Thymus (tissue), 11 donors: ENCODE measurements around the gene S100A6. TPM values are rescaled to one million over a fixed set of nuclear protein-coding genes. Genes with fewer than 3 reads are reported as not detected.

Source experiments
- DNase-seq, 9 donors: peaks; one replicate each; pipeline ENCODE4 v3.0.0-alpha.2; 2013; ENCODE audit warnings: low spot score in 9 of 9, low read depth in 6 of 9, missing footprints in 1 of 9
- H3K27ac ChIP-seq, 2 donors: one replicate each; pipeline ENCODE4 v1.5.1; 2013; ENCODE audit warnings: control low read depth in 1 of 2, low read depth in 1 of 2, low read length in 1 of 2, mild to moderate bottlenecking in 1 of 2, moderate library complexity in 1 of 2
- H3K27me3 ChIP-seq, 2 donors: one replicate each; pipeline ENCODE4 v1.5.1; 2013; ENCODE audit warnings: low read length in 1 of 2; ENCODE audit not compliant: control insufficient read depth in 2 of 2, insufficient read depth in 1 of 2
- H3K36me3 ChIP-seq, 2 donors: one replicate each; pipeline ENCODE4 v1.5.1; 2013; ENCODE audit warnings: low read length in 1 of 2, mild to moderate bottlenecking in 1 of 2, moderate library complexity in 1 of 2; ENCODE audit not compliant: control insufficient read depth in 2 of 2, insufficient read depth in 2 of 2
- H3K4me1 ChIP-seq, 2 donors: one replicate each; pipeline ENCODE4 v1.5.1; 2013; ENCODE audit warnings: low read length in 2 of 2; ENCODE audit not compliant: control insufficient read depth in 2 of 2, insufficient read depth in 2 of 2
- H3K4me3 ChIP-seq, 2 donors: one replicate each; pipeline ENCODE4 v1.5.1; 2013; ENCODE audit warnings: low read length in 2 of 2, control low read depth in 1 of 2, mild to moderate bottlenecking in 1 of 2
- H3K9me3 ChIP-seq, 2 donors: one replicate each; pipeline ENCODE4 v1.5.1; 2013; ENCODE audit warnings: low read length in 1 of 2, mild to moderate bottlenecking in 1 of 2; ENCODE audit not compliant: control insufficient read depth in 2 of 2, insufficient read depth in 1 of 2
- WGBS: extraction: QIAGEN DNeasy Blood & Tissue Kit; methylation state at CpG from one replicate; pipeline ENCODE4 v1.1.7; 2013; 5-methylcytosine and 5-hydroxymethylcytosine counted together
- polyA plus RNA-seq: library from polyadenylated mRNA; stranded (reverse); fragments of 200-250 nt; gene quantifications from one replicate; pipeline ENCODE4 v1.2.3, GENCODE V29; 2013
- total RNA-seq: library from RNA; stranded (reverse); fragments of 120-200 nt; gene quantifications from one replicate; pipeline ENCODE4 v1.2.4, GENCODE V29; 2013
- donor health status: healthy.

Gene S100A6
- total and polyA plus RNA-seq, 2 donors = 131 to 654 TPM

DNA sequence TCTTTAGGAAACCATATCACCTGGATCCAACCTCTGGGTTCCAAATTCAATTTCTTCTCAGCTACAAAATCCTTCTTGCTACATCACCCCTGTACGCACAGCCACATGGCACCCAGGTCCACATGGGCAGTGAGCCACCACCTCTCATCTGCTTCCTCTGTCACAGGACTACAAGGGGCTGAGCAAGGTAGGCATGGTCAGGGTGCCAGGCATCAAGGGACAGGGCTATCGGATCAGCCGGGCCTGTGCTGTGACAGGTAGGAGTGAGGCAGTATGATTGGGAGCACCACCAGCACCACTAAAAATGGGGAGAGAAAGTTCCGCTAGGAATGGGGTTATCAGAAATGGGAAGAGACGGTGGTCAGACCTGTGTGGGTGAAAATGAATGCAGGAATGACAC is 29.4 kb downstream of the S100A6 start:
- H3K9me3 ChIP-seq = no peaks in the 10 kb centered on the region
- 96% methylated on average over 5 of the region's 5 CpGs for WGBS
- H3K4me1 ChIP-seq = peaks cover 0 to 3% of the 10 kb centered on the region in 2 donors
- no peak for DNase-seq
- H3K27ac ChIP-seq = no peak overlapping the region
- H3K36me3 ChIP-seq = no peaks in the 10 kb centered on the region
- H3K27me3 ChIP-seq = no peaks in the 10 kb centered on the region
- no peak overlapping the region for H3K4me3 ChIP-seq

DNA sequence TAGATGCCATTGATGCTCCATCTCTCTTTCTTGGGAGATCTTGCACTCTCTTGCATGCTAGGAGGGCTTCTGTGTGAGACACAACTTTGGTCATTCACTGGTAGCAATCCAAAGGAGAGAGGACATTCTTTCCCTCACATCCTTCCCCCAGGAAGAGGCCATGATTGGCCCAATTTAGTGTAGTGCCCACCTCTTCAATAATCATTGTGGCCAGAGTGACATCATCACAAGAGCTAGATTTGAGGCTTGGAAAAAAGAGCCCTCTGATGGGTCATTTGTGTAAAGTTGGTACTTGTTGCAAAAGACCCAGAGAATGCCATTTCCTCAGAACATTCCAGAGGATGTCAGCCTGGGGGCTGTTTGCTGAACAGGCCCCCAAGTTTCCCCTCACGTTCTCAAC is 30.2 kb downstream of the S100A6 start:
- no peak for DNase-seq
- Histone ChIP-seq H3K27ac (no peak overlapping the region), H3K9me3 (no peaks in the 10 kb centered on the region), H3K36me3 (no peaks in the 10 kb centered on the region), H3K27me3 (no peaks in the 10 kb centered on the region), H3K4me3 (no peak overlapping the region), H3K4me1 (no peaks in the 10 kb centered on the region)
- 89% methylated on average over 1 of the region's 1 CpG for WGBS

DNA sequence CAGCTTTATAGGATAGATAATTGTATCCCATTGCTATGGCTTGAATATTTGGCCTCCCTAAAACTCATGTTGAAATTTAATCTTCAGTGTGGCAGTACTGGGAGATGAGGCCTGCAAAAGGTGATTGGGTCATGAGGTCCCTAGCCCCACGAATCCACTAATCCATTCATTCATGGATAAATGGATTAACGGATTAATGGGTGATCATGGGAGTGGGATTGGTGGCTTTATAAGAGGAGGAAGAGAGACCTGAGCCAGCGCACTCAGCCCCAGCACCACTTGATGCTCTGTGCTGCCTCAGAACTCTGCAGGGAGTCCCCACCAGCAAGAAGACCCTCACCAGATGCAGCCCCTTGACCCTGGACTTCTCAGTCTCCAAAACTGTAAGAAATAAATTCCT is 32.0 kb downstream of the S100A6 start:
- no peak for DNase-seq
- H3K36me3 ChIP-seq = no peaks in the 10 kb centered on the region
- no peaks in the 10 kb centered on the region for H3K4me1 ChIP-seq
- no peaks in the 10 kb centered on the region for H3K27me3 ChIP-seq
- 90% methylated on average over 3 of the region's 3 CpGs for WGBS
- no peak overlapping the region for H3K4me3 ChIP-seq
- no peak overlapping the region for H3K27ac ChIP-seq
- H3K9me3 ChIP-seq = no peaks in the 10 kb centered on the region

DNA sequence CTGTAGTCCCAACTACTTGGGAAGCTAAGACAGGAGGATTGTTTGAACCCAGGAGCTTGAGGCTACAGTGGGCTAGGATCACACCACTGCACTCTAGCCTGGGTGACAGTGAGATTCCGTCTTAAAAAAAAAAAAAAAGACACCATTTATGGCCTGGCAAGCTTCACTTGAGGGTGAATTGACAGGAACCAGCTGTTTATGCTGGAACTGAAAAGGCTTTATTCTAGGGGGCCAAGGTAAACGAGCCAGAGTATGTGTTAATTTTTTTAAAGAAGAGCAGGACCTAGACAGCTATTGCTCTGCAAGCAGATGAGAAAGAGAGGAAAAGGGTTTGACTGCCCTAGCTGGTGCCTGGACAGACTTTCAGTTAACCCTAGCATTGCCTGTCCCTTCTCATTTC is 37.0 kb downstream of the S100A6 start:
- H3K27me3 ChIP-seq = peaks cover 0 to 3% of the 10 kb centered on the region in 2 donors
- H3K9me3 ChIP-seq = no peaks in the 10 kb centered on the region
- no peak overlapping the region for H3K4me3 ChIP-seq
- no peak overlapping the region for H3K27ac ChIP-seq
- WGBS = 2% methylated on average over 2 of the region's 2 CpGs
- DNase-seq = no peak
- no peaks in the 10 kb centered on the region for H3K36me3 ChIP-seq
- no peaks in the 10 kb centered on the region for H3K4me1 ChIP-seq

DNA sequence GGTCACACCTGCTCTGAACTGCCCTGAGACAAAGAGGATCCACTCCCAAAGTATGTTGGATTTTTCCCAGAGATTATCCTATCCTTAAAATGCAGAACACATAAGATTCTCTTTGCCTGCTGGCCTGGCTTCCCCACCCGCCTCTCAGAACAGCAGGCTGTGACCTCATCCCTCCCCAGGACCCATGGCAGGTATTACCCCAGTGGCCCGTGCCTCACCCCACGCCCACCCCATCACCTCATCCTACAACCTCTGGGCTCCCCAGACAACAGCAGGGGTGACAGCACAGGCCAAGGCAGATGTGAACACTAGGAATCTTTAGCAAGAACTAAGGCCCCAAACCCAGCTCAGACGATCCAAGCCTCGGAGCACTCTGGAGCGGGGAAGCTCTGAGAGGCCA is 40.3 kb downstream of the S100A6 start:
- Histone ChIP-seq H3K4me1 (peaks cover 0 to 8% of the 10 kb centered on the region in 2 donors), H3K27ac (no peak overlapping the region), H3K9me3 (no peaks in the 10 kb centered on the region), H3K36me3 (no peaks in the 10 kb centered on the region), H3K27me3 (peaks cover 0 to 5% of the 10 kb centered on the region in 2 donors), H3K4me3 (no peak overlapping the region)
- DNase-seq = no peak
- 91% methylated on average over 6 of the region's 6 CpGs for WGBS

DNA sequence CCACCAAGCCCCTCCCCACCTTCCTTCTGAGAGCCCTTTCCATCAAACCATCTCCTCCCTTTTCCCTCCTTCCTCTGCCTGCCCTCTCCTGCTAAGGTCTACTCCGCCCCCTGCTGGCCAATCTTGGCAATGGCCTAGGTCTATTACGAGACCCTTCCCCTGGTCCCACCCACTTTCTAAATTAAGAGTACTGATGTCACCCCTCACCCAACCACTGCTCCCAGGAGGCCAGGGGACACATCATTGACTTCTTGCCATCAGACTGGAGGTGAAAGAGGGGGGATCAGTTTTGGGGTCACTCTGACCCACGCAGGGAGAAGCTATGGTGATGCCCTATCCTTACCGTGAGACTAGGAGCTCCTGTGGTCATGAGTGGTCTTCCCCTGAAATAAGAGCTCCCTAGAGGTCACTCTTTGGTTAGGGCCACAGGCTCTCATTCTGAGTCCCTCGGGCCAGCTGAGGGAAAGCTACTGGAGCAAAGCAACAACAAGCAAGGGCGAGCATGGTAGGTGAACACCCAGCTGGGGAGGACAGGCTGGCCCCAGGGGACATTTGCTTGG is 40.7 kb downstream of the S100A6 start:
- H3K27ac ChIP-seq = no peak overlapping the region
- no peaks in the 10 kb centered on the region for H3K9me3 ChIP-seq
- 50% methylated on average over 6 of the region's 6 CpGs for whole genome bisulfite sequencing
- H3K4me1 ChIP-seq = peaks cover 0 to 8% of the 10 kb centered on the region in 2 donors
- peak in 8 of 9 donors; percentile 26 to 74 (median 46) for DNase-seq
- peaks cover 0 to 6% of the 10 kb centered on the region in 2 donors for H3K27me3 ChIP-seq
- no peaks in the 10 kb centered on the region for H3K36me3 ChIP-seq
- no peak overlapping the region for H3K4me3 ChIP-seq

DNA sequence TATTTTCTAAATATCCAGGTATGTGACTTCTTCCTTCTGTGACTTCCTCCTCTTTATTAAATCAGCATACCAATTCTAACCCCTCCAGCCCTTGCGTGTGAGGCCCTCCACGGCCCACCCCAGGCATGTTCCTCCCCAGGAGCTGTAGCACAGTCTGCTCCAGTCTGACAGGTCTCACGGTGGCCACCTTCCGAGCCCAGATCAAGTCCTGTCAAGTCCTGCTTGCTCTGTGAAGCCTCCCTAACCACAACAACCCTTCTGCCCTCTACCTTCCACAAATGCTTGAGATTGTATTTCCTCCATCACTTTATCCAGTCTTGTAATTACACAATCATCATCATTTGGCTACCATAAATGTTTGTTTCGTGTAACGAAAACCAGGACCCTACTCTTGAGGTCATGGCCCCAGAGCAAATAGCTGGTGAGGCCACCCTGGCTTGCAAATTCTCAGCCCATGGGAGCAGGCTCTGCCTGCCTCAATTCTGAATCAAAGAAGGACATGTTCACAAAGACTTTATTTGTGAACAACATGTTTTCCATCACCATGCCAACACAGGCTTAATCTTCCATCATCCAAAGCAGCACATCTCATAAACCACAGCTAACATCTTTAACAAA is 42.3 kb downstream of the S100A6 start:
- 88% methylated on average over 6 of the region's 6 CpGs for WGBS
- no peak overlapping the region for H3K27ac ChIP-seq

DNA sequence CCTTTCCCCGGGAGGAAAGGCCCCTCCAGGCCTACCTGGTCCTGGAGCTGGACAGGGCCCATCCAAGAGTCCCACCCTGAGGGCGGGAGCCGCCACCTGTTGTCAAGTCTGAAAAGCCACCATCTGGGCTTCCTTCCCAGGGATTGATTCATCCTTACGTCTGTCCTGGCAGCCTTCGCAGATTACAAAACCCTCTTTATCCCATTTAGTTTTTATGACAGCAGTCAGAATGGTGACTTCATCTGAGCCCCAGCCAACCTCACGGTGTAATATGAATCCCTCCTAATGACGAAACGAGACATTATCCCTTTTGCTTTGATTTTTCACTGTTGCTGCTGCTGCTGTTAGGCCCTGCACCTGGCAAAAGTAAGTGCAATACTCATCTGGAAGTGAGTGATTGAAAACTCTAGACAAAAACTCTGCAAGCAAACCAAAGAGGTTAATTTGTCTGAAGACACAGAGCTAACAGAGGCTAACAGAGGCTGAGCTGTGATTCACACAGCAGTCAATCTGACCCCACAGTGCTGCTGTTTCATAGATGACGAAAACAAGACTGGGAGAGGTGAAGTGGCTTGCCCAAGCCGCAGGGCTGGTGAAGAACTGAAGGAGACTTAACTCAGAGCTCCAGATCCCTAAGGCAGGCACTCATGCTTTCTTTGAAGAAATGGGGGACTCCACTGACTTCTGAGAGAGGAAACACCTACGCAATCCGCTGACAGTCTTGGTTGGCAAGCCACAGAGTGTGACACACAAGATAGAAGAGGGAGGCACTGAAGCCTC is 45.3 kb downstream of the S100A6 start:
- Histone ChIP-seq H3K27ac (peak overlapping the region; percentile 34 to 38), H3K4me1 (peaks cover 0 to 8% of the 10 kb centered on the region in 2 donors), H3K36me3 (no peaks in the 10 kb centered on the region), H3K9me3 (no peaks in the 10 kb centered on the region), H3K4me3 (no peak overlapping the region), H3K27me3 (peaks cover 0 to 8% of the 10 kb centered on the region in 2 donors)
- whole genome bisulfite sequencing = 79% methylated on average over 12 of the region's 12 CpGs
- peak in 1 of 9 donors; percentile 19 for DNase-seq

More for the DNA sequence above, 42.3 kb downstream of the S100A6 start:
- Histone ChIP-seq H3K36me3 (no peaks in the 10 kb centered on the region), H3K27me3 (peaks cover 0 to 9% of the 10 kb centered on the region in 2 donors), H3K4me1 (peaks cover 0 to 8% of the 10 kb centered on the region in 2 donors), H3K9me3 (no peaks in the 10 kb centered on the region), H3K4me3 (no peak overlapping the region)
- no peak for DNase-seq

DNA sequence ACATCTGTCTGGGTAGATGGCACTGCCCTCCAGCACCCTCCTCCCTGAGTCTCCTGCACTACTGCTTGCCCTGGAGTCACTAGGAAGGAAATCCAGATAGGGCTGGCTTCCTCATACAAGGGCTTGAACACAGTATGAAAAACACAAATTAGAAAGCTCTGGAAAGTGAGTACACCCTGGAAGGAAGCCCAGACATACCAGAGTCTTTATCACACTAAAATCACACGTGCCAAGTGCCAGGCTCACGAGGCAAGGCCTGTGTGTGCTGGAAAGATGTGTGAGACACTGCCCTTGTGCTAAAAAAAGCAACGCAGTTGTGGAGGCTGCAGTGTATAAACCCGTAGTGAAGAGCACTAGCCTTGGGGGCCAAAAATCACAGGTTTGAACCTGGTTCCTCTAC is 47.1 kb downstream of the S100A6 start:
- WGBS = 44% methylated on average over 4 of the region's 4 CpGs
- no peak overlapping the region for H3K4me3 ChIP-seq
- H3K27me3 ChIP-seq = peaks cover 2 to 16% of the 10 kb centered on the region in 2 donors
- H3K4me1 ChIP-seq = peaks cover 0 to 8% of the 10 kb centered on the region in 2 donors
- peaks cover 0 to 1% of the 10 kb centered on the region in 2 donors for H3K9me3 ChIP-seq
- H3K36me3 ChIP-seq = no peaks in the 10 kb centered on the region
- no peak for DNase-seq
- no peak overlapping the region for H3K27ac ChIP-seq
